Measurements from ENCODE around the gene DUSP28. TPM values are rescaled to one million over a fixed set of nuclear protein-coding genes. Genes with fewer than 3 reads are reported as not detected.
A peak's percentile ranks its signal among the peaks of the same experiment; 100 is the strongest.

The DUSP28 gene
- total RNA-seq, 2 donors from 2014 or later, result 1.4 to 2.8 TPM

GRCh38 chr2:240553956-240554480, 6.1 kb upstream of the DUSP28 start:
- no peak overlapping the region for H3K9ac ChIP-seq (ENCODE audit: extremely low read depth, low read length, poor library complexity, severe bottlenecking)

DNA sequence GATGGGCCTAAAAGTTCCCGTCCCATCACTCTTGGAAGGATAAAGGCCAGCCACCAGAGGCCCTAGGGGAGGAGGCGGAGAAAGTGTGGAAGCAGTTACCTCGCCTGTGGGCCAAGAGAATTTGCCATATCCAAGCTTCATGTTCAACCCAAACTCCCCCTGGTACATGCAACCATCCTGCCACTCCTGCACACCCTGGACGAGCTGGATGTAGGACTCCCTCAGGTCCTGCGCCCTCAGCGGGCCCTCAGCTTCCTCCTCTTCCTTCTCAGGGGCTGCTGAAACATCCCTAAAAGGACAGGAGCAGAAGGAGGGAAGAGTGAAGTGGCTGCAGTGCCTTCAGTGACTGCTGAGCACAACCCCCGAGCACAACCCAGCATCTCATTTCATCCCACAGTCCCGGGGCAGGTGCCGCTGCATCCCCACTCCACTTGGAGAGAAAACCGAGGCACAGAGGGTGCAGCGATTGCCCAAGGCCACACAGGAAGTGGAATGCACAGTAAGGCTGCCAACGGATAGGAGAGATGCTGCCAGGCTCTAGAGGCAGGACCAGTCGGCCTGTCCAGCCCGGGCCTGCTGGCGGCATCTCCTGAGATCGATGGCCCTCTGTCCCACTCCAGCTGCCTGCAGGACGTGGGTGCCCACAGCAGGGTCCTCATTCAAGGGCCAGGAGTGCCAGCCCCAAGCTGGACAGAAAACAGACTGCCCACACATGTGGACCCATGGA, 5.2 kb upstream of the DUSP28 start:
- Histone ChIP-seq H3K27me3 (ENCODE audit: control insufficient read depth, insufficient read depth, low read length, poor library complexity, severe bottlenecking) (no peaks in the 10 kb centered on the region), H3K36me3 (ENCODE audit: control insufficient read depth, insufficient read depth, low read length) (peaks cover 20% of the 10 kb centered on the region), H3K9ac (ENCODE audit: extremely low read depth, low read length, poor library complexity, severe bottlenecking) (no peak overlapping the region), H3K4me1 (ENCODE audit: control insufficient read depth, insufficient read depth, low read length) (no peaks in the 10 kb centered on the region), H3K4me3 (ENCODE audit: low read length) (no peak overlapping the region), H3K27ac (ENCODE audit: low read depth, low read length) (no peak overlapping the region), H3K9me3 (ENCODE audit: control insufficient read depth, low read length) (peaks cover 21% of the 10 kb centered on the region)
- peaks cover 20% of the 10 kb centered on the region for H3K9me3 Mint-ChIP-seq
- no peak overlapping the region for H3K27ac Mint-ChIP-seq
- peaks cover 23% of the 10 kb centered on the region for H3K27me3 Mint-ChIP-seq (ENCODE audit: insufficient read depth)
- H3K4me1 Mint-ChIP-seq, result peaks cover 2% of the 10 kb centered on the region
- TF ChIP-seq CTCF (conservative IDR thresholded peaks at IDR 0.05), result no peak
- H3K4me3 Mint-ChIP-seq, result no peak overlapping the region
- WGBS, 2 experiments (ENCODE audit: insufficient coverage in 1 of 2, insufficient read length in 1 of 2), result 90 to 92% methylated on average over 4 to 17 of the region's 17 CpGs
- peaks cover 32% of the 10 kb centered on the region for H3K36me3 Mint-ChIP-seq (ENCODE audit: low read depth)
- DNase-seq, result peak; percentile 23

More at GRCh38 chr2:240553956-240554480, 6.1 kb upstream of the DUSP28 start:
- H3K4me3 Mint-ChIP-seq, result no peak overlapping the region
- peaks cover 32% of the 10 kb centered on the region for H3K36me3 Mint-ChIP-seq (ENCODE audit: low read depth)
- H3K27ac Mint-ChIP-seq, result no peak overlapping the region
- H3K27me3 ChIP-seq (ENCODE audit: control insufficient read depth, insufficient read depth, low read length, poor library complexity, severe bottlenecking), result no peaks in the 10 kb centered on the region
- WGBS, 2 experiments (ENCODE audit: insufficient coverage in 1 of 2, insufficient read length in 1 of 2), result 88 to 91% methylated on average over 5 to 7 of the region's 7 CpGs
- H3K4me1 Mint-ChIP-seq, result peaks cover 2% of the 10 kb centered on the region
- H3K9me3 Mint-ChIP-seq, result peaks cover 21% of the 10 kb centered on the region
- peak; percentile 29 for DNase-seq
- H3K9me3 ChIP-seq (ENCODE audit: control insufficient read depth, low read length), result peaks cover 21% of the 10 kb centered on the region
- H3K36me3 ChIP-seq (ENCODE audit: control insufficient read depth, insufficient read depth, low read length), result peaks cover 20% of the 10 kb centered on the region
- peaks cover 14% of the 10 kb centered on the region for H3K27me3 Mint-ChIP-seq (ENCODE audit: insufficient read depth)
- H3K4me3 ChIP-seq (ENCODE audit: low read length), result no peak overlapping the region
- no peak overlapping the region for H3K27ac ChIP-seq (ENCODE audit: low read depth, low read length)
- TF ChIP-seq CTCF (conservative IDR thresholded peaks at IDR 0.05), result no peak
- no peaks in the 10 kb centered on the region for H3K4me1 ChIP-seq (ENCODE audit: control insufficient read depth, insufficient read depth, low read length)

DNA sequence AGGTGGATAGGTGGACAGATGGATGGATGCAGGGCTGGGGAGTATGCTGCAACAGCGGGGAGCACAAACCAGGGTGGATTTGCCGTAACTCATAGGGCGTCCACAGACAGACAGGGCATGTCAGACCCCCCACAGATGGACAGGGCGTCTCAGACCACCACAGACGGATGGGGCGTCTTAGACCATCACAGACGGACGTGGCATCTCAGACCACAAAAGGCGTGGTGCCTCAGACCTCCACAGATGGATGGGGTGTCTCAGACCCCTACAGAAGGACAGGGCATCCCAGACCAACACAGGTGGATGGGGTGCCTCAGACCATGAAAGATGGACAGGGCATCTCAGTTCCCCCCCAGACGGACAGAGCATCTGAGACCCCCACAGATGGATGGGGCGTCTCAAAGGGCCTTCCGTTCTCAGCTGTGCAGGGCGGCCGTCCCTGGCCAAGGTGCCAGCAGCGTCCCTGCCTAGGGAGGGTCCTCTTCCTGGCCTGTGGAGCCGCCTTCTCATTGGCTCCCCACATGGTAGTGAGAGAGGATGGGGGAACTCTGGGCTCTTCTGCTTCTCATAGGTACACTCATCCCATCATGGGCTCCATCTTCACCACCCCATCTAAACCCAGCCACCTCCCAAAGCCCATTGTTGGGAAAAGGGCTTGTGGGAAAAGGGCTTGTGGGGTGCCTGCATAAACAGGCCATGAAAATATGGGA, 4.5 kb upstream of the DUSP28 start:
- Mint-ChIP-seq H3K4me1 (peaks cover 2% of the 10 kb centered on the region), H3K36me3 (ENCODE audit: low read depth) (peaks cover 27% of the 10 kb centered on the region), H3K27me3 (ENCODE audit: insufficient read depth) (peaks cover 25% of the 10 kb centered on the region), H3K27ac (no peak overlapping the region), H3K4me3 (no peak overlapping the region), H3K9me3 (peaks cover 16% of the 10 kb centered on the region)
- Histone ChIP-seq H3K4me1 (ENCODE audit: control insufficient read depth, insufficient read depth, low read length) (no peaks in the 10 kb centered on the region), H3K9me3 (ENCODE audit: control insufficient read depth, low read length) (peaks cover 17% of the 10 kb centered on the region), H3K27me3 (ENCODE audit: control insufficient read depth, insufficient read depth, low read length, poor library complexity, severe bottlenecking) (no peaks in the 10 kb centered on the region), H3K27ac (ENCODE audit: low read depth, low read length) (no peak overlapping the region), H3K36me3 (ENCODE audit: control insufficient read depth, insufficient read depth, low read length) (peaks cover 18% of the 10 kb centered on the region), H3K4me3 (ENCODE audit: low read length) (no peak overlapping the region), H3K9ac (ENCODE audit: extremely low read depth, low read length, poor library complexity, severe bottlenecking) (no peak overlapping the region)
- DNase-seq, result peak; percentile 17
- TF ChIP-seq CTCF (conservative IDR thresholded peaks at IDR 0.05), result no peak
- 88 to 97% methylated on average over 9 to 15 of the region's 16 CpGs for WGBS, 2 experiments (ENCODE audit: insufficient coverage in 1 of 2, insufficient read length in 1 of 2)

All from endodermal cell (in vitro differentiated cells).